HUDEP-2 (cell line): ENCODE data around the gene KBTBD2.
"Not testable (repeated sequence)": the region's sequence is repeated elsewhere in the genome, so short reads cannot be mapped to it uniquely, and the experiment has no call there.

ENCODE experiments used
- DNase-seq, 76 experiments: peaks; one replicate each; lab custom pipeline; 2025; ENCODE audit not compliant: unreplicated experiment in 76 of 76; lab: John Stamatoyannopoulos, UW

KBTBD2 gene

GRCh38 chr7:32858648-32859047, 32.9 kb downstream of the KBTBD2 start:
- no peak for DNase-seq

- not testable (repeated sequence) for DNase-seq
Measured at GRCh38 chr7:32857063-32857462, 34.5 kb downstream of the KBTBD2 start.

GRCh38 chr7:32855837-32856775, 35.5 kb downstream of the KBTBD2 start:
- not testable (repeated sequence) for DNase-seq

GRCh38 chr7:32850654-32851053, 40.9 kb downstream of the KBTBD2 start:
- DNase-seq, result not testable (repeated sequence)

- DNase-seq, result peak in 8 of 76 experiments; percentile 0 to 33 (median 8)
Measured at GRCh38 chr7:32848655-32849054, 42.9 kb downstream of the KBTBD2 start.

- peak in 74 of 76 experiments; percentile 10 to 90 (median 73) for DNase-seq
Measured at GRCh38 chr7:32846630-32847225, 44.8 kb downstream of the KBTBD2 start.

GRCh38 chr7:32844748-32845147, 46.8 kb downstream of the KBTBD2 start:
- DNase-seq, result not testable (repeated sequence)

GRCh38 chr7:32843763-32844162, 47.8 kb downstream of the KBTBD2 start:
- not testable (repeated sequence) for DNase-seq

- DNase-seq, result not testable (repeated sequence)
Measured at GRCh38 chr7:32839846-32840245, 51.7 kb downstream of the KBTBD2 start.

- DNase-seq, result not testable (repeated sequence)
Measured at GRCh38 chr7:32828996-32829752, 62.4 kb downstream of the KBTBD2 start.
